Keratinocyte (primary cell): ENCODE measurements around the gene BOK. TPM values are rescaled to one million over a fixed set of nuclear protein-coding genes. Genes with fewer than 3 reads are reported as not detected.

Experiments used
- DNase-seq: peaks from one replicate; pipeline ENCODE4 v3.0.0-alpha.2; 2011; ENCODE audit warnings: low read depth, missing footprints, low spot score
- FAIRE-seq: peaks from 2 replicates; lab custom pipeline; 2011; peaks lifted over from hg19 to GRCh38; lab: Jason Lieb, UNC
- H2AFZ ChIP-seq: 2 replicates; pipeline ENCODE4 v1.6.0; 2012; ENCODE audit warnings: low read length, control low read depth, inconsistent platforms; ENCODE audit not compliant: control insufficient read depth
- H3K27ac ChIP-seq: 2 replicates; pipeline ENCODE4 v1.5.1; 2011; ENCODE audit warnings: low read length; ENCODE audit not compliant: control insufficient read depth, insufficient read depth
- H3K27me3 ChIP-seq: 3 replicates; pipeline ENCODE4 v1.6.0; 2011; ENCODE audit warnings: low read length; ENCODE audit not compliant: control insufficient read depth, insufficient read depth; ENCODE audit errors: extremely low read depth
- H3K36me3 ChIP-seq, 2 experiments: 2 replicates in 1 of 2; 3 replicates in 1 of 2; pipeline ENCODE4 v1.5.1; 2011; ENCODE audit warnings: low read length in 2 of 2, mild to moderate bottlenecking in 1 of 2; ENCODE audit not compliant: control insufficient read depth in 2 of 2, insufficient read depth in 2 of 2; ENCODE audit errors: extremely low read depth in 1 of 2
- H3K4me1 ChIP-seq: 3 replicates; pipeline ENCODE4 v1.5.1; 2011; ENCODE audit warnings: low read length; ENCODE audit not compliant: control insufficient read depth, insufficient read depth; ENCODE audit errors: extremely low read depth
- H3K4me2 ChIP-seq: 3 replicates; pipeline ENCODE4 v1.6.0; 2011; ENCODE audit warnings: low read depth, low read length; ENCODE audit not compliant: control insufficient read depth, insufficient read depth; ENCODE audit errors: extremely low read depth
- H3K4me3 ChIP-seq, 3 experiments: fragments of 200-600 bp in 1 of 3; sonication (generic) in 1 of 3; 2 replicates in 2 of 3; 3 replicates in 1 of 3; pipeline ENCODE4 v1.5.1; 2011 to 2016; ENCODE audit warnings: low read length in 3 of 3, mild to moderate bottlenecking in 3 of 3, control low read depth in 2 of 3, inconsistent platforms in 1 of 3, low read depth in 1 of 3, mixed read lengths in 1 of 3, mixed run types in 1 of 3, moderate library complexity in 1 of 3; ENCODE audit not compliant: control insufficient read depth in 2 of 3, insufficient read depth in 2 of 3; ENCODE audit errors: extremely low read depth in 1 of 3
- H3K79me2 ChIP-seq: 2 replicates; pipeline ENCODE4 v1.6.0; 2012; ENCODE audit warnings: low read length; ENCODE audit not compliant: control insufficient read depth, insufficient read depth
- H3K9ac ChIP-seq: 3 replicates; pipeline ENCODE4 v1.6.0; 2011; ENCODE audit warnings: low read length; ENCODE audit not compliant: control insufficient read depth, insufficient read depth; ENCODE audit errors: extremely low read depth
- H3K9me1 ChIP-seq: 3 replicates; pipeline ENCODE4 v1.6.0; 2011; ENCODE audit warnings: low read length; ENCODE audit not compliant: control insufficient read depth, insufficient read depth; ENCODE audit errors: extremely low read depth
- H3K9me3 ChIP-seq: 2 replicates; pipeline ENCODE4 v1.5.1; 2012; ENCODE audit warnings: low read depth, low read length; ENCODE audit not compliant: control insufficient read depth
- H4K20me1 ChIP-seq: 3 replicates; pipeline ENCODE4 v1.6.0; 2011; ENCODE audit warnings: low read length; ENCODE audit not compliant: control insufficient read depth, insufficient read depth; ENCODE audit errors: extremely low read depth
- EZH2 ChIP-seq: IDR thresholded peaks from one replicate; pipeline ENCODE4 v1.6.1; 2012; ENCODE audit warnings: inconsistent platforms, mild to moderate bottlenecking, low read length, moderate library complexity
- dilution Hi-C: fragments of 300-500 bp; cut with MboI; formaldehyde crosslinking; loops from one replicate; pipeline ENCODE4 v1.7.0; 2020; ENCODE audit warnings: low sequenced_read_pairs; ENCODE audit not compliant: extremely low pct_ligation_motif_present
- polyA plus RNA-seq, 5 experiments: library from polyadenylated mRNA; depleted of rRNA in 3 of 5; stranded (reverse) in 3 of 5; stranded (forward) in 1 of 5; unstranded in 1 of 5; fragments of >200 nt; gene quantifications; 1 replicate in 1 of 5; 2 replicates in 3 of 5; 3 replicates in 1 of 5; pipeline versions ENCODE4 v1.2.1 to v1.2.3, GENCODE V29; 2011 to 2012; ENCODE audit warnings: missing spikeins in 2 of 5, low read depth in 1 of 5, low replicate concordance in 1 of 5
- TF ChIP-seq, protein P1 (sequence below), 3 experiments: IDR thresholded peaks in 1 of 3; conservative IDR thresholded peaks in 1 of 3; optimal IDR thresholded peaks in 1 of 3; 2 replicates in 2 of 3; 3 replicates in 1 of 3; pipeline versions ENCODE3 to v1.5.1; 2011; ENCODE audit warnings: low read length in 3 of 3, mild to moderate bottlenecking in 3 of 3, moderate library complexity in 2 of 3, control low read depth in 1 of 3, inconsistent platforms in 1 of 3; ENCODE audit not compliant: insufficient read depth in 2 of 3; ENCODE audit errors: extremely low read depth in 1 of 3

The BOK gene
- polyA plus RNA-seq, 1 donor (not counting 4 experiments of a cell fraction or from before 2014, with no cell fraction given): 15.4 TPM

DNA sequence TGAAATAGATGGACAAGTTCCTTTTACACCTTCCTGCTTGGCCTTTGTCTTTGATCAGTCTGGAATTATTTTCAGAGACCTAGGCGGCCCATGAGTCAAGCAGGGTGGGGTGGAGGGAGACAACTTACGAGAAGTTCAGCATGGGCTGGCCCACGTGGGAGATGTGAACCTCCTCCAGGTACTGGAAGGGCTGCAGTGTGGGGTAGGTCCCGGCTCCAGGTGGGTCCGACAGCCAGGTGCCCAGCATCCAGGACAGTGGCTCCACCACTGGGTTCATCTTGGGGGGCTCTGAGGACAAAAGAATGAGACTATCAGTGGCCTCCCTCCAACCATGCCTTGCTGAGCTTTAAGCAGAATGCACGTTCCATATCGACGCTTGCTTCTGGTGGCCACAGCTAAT lies 47.6 kb downstream of the BOK start:
- FAIRE-seq (no peak), DNase-seq (no peak)
- Histone ChIP-seq H3K4me3 (no peak overlapping the region), H3K4me1 (peaks cover 4% of the 10 kb centered on the region), H3K9me3 (no peaks in the 10 kb centered on the region), H3K27me3 (no peaks in the 10 kb centered on the region), H3K9me1 (no peaks in the 10 kb centered on the region), H2AFZ (no peak overlapping the region), H4K20me1 (no peaks in the 10 kb centered on the region), H3K79me2 (peaks cover 7% of the 10 kb centered on the region), H3K9ac (no peak overlapping the region), H3K4me2 (no peak overlapping the region), H3K36me3 (peaks cover 12 to 18% of the 10 kb centered on the region in 2 experiments), H3K27ac (no peak overlapping the region)
- dilution Hi-C loops: no loop called here
- no peak for TF ChIP-seq EZH2
- TF ChIP-seq, protein P1, sequence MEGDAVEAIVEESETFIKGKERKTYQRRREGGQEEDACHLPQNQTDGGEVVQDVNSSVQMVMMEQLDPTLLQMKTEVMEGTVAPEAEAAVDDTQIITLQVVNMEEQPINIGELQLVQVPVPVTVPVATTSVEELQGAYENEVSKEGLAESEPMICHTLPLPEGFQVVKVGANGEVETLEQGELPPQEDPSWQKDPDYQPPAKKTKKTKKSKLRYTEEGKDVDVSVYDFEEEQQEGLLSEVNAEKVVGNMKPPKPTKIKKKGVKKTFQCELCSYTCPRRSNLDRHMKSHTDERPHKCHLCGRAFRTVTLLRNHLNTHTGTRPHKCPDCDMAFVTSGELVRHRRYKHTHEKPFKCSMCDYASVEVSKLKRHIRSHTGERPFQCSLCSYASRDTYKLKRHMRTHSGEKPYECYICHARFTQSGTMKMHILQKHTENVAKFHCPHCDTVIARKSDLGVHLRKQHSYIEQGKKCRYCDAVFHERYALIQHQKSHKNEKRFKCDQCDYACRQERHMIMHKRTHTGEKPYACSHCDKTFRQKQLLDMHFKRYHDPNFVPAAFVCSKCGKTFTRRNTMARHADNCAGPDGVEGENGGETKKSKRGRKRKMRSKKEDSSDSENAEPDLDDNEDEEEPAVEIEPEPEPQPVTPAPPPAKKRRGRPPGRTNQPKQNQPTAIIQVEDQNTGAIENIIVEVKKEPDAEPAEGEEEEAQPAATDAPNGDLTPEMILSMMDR (optimal IDR thresholded peaks at IDR 0.05 in 1 of 3, IDR thresholded peaks at IDR 0.05 in 1 of 3, conservative IDR thresholded peaks at IDR 0.05 in 1 of 3; ENCODE audit: extremely low read depth in 1 of 3, insufficient read depth in 2 of 3, low read length in 3 of 3): no peak

GRCh38 chr2:241607162-241607885 lies 48.8 kb downstream of the BOK start:
- Histone ChIP-seq H2AFZ (no peak overlapping the region), H3K9me1 (no peaks in the 10 kb centered on the region), H3K9me3 (no peaks in the 10 kb centered on the region), H3K4me3 (no peak overlapping the region), H3K9ac (no peak overlapping the region), H3K4me1 (peaks cover 4% of the 10 kb centered on the region), H3K4me2 (no peak overlapping the region), H4K20me1 (no peaks in the 10 kb centered on the region), H3K27ac (no peak overlapping the region), H3K36me3 (peaks cover 11 to 12% of the 10 kb centered on the region in 2 experiments), H3K27me3 (no peaks in the 10 kb centered on the region), H3K79me2 (peaks cover 9% of the 10 kb centered on the region)
- DNase-seq (no peak), FAIRE-seq (no peak)
- dilution Hi-C loops: no loop called here
- TF ChIP-seq, protein P1 (optimal IDR thresholded peaks at IDR 0.05 in 1 of 3, IDR thresholded peaks at IDR 0.05 in 1 of 3, conservative IDR thresholded peaks at IDR 0.05 in 1 of 3; ENCODE audit: extremely low read depth in 1 of 3, insufficient read depth in 2 of 3, low read length in 3 of 3): no peak
- no peak for TF ChIP-seq EZH2
